GM12872 (cell line): ENCODE measurements around the gene DOCK8.

ENCODE experiments used
- CTCF ChIP-seq: IDR thresholded peaks from 3 replicates; pipeline ENCODE4 v1.5.1; 2011; ENCODE audit warnings: low read depth, mild to moderate bottlenecking, low read length, moderate library complexity; ENCODE audit not compliant: insufficient read depth

Gene DOCK8

DNA sequence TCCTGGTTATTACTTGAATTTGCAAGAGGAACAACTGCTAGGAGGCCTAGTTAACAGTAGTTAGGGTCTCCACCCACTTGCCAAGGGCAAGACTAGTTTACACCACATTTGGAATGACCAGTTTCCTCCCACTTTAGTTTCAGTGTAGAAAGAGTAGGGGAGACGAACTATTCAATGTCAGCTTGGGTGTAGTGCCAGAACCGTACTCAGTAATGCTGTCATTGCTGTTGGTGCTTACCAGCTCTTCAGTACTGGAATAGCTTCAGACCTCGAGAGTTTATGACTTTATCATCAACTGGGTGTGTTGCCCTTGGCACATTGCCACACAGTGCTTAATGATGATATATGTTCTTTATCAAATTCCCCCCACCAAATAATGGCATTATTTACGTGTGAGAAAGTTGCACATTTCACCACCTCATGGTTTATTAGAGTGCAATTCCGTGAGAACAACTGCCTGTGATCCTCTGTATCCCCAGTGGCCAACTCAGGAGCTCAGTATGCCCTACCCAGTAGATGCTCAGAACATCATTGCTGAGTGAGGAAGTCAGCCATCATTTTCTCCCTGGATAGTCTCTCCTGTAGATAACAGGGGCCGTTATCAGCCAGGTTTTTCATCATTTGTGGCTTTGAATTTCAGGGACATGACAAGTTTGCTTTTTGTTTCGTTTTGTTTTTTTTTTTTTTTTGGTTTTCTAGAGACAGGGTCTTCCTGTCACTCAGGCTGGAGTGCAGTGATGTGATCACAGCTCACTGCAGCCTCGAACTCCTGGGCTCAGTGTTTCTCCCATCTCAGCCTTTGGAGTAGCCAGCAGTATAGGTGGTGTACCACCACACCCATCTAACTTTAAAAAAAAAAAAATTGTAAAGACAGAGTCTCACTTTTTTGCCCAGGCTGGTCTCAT, 67.3 kb downstream of the DOCK8 start:
- no peak for TF ChIP-seq CTCF

DNA sequence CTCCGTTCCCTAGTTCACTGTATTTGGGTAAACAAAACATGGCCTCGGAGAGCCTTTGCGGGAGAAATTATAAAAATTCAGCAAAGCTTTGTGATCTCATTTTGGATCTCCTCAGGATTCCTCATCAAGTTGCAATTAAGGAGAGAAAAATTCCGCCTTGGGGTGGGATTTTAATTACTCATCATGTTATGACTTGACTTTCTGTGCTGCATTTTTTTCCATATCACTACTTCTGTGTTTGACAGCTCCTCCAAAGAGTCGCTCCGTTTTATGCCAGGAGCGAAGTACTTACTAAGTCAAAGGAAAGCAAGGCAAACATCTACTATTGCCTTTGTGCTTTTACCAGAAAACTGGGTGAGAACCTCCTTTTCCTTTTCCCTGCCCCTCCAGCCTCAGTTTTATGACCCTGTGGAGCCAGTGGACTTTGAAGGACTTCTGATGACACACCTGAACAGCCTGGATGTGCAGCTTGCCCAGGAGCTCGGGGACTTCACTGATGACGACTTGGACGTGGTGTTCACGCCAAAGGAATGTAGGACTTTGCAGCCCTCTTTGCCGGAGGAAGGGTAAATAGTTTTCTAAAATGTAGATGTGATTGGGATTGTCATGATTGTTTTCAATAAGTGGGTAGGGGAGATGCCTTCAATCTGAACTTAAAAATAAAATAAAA, 71.5 kb downstream of the DOCK8 start:
- TF ChIP-seq CTCF: no peak

- TF ChIP-seq CTCF: no peak
Measured at GRCh38 chr9:289121-289520, 74.5 kb downstream of the DOCK8 start.

GRCh38 chr9:292915-293314, 78.2 kb downstream of the DOCK8 start:
- no peak for TF ChIP-seq CTCF

DNA sequence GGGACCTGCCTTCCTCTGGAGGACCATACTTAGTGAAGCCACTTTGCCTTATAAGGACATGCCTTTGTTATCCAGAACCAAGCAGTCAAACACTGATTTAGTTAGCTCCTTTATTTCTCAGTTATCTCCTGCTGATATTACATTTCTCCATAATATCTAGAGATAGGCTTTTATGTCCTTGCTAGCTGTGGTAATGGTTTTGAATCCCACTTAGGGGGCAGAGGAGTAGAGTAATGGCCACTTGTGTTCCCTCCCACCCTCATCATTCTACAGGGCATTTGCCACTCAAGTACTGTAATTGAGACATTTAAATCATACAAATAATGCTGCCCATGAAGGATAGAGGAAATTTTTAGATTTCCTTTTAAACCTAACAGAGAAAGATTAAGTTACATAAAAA, 80.9 kb downstream of the DOCK8 start:
- no peak for TF ChIP-seq CTCF

- no peak for TF ChIP-seq CTCF
Measured at GRCh38 chr9:296411-296810, 81.7 kb downstream of the DOCK8 start.

DNA sequence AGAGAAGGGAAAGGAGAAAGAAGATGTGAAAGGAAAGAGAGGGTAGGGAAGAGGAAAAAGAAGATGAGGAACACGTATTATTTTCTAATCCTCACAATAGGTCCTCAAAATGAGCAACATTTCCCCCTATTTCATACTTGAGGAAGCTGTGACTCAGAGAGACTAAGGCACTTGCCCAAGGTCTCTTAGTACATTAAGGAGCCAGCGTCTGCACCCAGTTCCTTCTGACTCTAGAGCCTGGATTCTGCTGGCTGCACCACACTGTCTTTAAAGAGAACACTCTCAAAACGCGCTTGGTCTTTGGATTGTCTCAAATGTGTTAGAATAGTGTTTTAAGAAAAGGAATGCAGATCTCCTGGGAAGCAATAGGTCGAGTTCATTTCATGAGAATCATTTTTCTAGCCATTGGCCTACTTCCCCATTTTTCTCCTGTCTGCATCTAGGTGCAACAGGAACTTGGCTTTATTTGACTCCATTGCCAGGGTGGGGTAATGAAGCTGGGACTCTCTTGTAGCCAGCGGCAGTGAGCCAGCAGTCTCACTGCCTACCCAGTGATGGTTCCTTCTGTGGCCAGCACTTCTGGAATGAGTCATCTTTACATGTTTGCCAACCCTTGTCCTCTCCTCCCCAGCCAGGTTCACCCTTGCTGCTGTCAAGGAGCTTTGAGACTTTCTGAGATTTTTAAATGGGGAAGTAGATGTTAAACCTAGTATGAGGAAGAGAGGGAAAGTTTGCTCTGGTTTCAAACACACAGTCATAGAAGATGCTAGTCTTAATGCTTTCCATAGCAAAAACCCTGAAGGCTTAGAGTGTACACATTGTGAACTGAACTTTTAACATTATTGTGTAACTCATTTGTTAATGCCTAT, 82.7 kb downstream of the DOCK8 start:
- TF ChIP-seq CTCF: no peak
